A204.1 (cell line): ENCODE measurements around the gene SIGLEC1.

Experiments
- FAIRE-seq: peaks from 2 replicates; lab custom pipeline; 2012; peaks lifted over from hg19 to GRCh38; lab: Jason Lieb, UNC

Gene SIGLEC1

DNA sequence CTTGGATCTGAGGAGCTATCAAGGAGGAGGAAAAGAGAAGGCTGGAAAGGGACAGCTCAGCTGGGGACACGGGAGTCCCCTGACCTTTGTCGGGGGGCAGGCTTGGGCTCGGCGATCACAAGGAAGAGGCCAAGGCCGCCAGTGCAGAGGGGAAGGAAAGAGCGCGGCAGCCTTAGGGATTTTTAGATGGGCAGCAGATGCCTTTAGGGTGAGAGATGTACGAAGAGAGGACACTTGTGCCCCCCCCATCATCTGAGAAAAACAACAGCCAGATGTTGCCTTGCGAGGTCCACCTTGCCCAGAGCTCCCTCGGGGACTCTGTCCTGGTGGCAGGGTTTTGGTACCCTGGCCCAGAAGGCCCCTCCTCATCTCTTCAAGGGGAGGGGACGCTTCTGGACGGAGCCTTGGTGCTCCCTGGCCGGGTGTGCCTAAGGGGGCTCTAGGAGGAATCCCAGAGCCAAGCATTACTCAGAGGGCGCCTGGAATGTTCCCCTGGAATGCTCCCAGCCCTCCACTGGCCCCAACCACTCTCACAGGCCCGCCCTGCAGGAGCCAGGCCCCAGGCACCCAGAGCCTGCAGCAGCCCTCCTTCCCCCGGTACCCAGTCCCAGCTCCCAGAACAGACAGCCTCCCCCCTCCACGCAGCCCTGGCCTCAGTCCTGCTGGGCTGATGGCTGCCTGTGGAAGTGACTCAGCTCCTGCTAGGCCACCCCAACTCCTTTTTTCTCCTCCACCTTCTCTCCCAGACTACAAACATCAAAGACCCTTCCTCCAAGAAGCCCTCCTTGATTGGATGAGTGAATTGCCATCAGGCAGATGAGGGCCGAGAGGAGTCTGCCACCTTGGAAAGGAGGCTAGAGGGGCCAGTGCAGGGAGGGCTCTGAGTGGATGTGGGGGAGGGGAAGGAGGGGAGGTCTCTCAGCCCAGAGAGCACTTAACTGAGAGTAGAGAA lies 32.4 kb downstream of the SIGLEC1 start:
- no peak for FAIRE-seq

DNA sequence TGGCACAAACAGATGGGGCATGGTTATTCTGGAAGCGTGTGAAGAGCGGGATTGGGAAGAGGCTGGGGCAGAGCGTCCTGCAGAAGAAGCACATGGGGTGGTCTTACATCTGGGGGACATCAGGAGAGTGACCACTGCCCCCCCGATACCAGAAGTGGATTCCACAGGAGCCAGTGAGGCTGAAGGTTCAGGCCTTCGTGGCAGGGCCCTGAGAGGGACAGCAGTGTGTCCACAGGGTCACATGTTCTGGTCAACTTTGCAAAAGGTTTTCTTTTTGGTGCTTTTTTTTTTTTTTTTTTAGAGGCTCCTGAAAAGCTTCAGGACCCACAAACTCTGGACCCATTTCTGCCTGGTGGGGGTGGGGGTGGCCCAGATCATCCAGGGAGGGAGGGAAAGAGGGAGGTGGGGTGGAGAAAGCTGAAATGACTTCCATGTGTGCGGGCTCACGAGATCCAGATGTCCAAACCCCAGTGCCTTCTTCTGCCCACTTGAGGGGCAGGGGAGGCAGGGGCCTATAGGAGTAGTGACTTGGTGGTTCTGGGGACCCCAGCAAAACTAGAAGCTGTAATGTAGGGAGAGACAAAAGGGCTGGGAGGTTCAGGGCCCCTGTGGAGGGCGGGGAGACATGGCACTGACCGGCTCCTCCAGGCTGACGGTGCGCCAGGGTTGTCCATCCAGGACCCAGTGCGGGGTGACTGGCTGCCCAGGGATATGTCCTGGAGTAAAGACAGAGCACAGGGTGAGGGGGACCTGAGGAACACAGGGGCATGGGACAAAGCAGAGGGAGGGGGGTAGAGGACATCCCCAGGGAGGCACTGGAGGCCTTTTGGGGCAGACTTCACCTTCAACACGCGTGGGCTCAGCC lies 33.3 kb downstream of the SIGLEC1 start:
- FAIRE-seq = no peak

GRCh38 chr20:3678198-3678597 lies 34.2 kb downstream of the SIGLEC1 start:
- FAIRE-seq = no peak

DNA sequence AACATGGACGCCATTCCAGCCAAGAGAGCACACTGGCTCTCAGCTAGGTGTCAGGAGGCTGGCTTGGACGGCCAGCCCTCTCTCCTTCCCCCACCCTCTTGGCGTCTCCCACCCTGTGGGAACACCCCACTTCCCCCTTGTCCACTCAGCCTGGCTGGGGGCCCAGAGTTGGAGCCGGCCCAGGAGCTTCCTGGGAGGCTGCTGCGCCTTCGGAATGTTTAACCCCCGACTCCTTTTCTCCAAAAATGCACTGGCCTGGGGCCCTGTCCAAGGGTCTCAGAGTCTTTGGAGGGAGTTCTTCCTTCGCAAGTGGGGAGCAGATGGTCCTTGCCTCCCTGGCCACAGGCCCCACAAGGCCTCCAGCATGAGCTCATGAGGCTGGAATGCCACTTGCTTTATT lies 34.7 kb downstream of the SIGLEC1 start:
- FAIRE-seq = no peak

DNA sequence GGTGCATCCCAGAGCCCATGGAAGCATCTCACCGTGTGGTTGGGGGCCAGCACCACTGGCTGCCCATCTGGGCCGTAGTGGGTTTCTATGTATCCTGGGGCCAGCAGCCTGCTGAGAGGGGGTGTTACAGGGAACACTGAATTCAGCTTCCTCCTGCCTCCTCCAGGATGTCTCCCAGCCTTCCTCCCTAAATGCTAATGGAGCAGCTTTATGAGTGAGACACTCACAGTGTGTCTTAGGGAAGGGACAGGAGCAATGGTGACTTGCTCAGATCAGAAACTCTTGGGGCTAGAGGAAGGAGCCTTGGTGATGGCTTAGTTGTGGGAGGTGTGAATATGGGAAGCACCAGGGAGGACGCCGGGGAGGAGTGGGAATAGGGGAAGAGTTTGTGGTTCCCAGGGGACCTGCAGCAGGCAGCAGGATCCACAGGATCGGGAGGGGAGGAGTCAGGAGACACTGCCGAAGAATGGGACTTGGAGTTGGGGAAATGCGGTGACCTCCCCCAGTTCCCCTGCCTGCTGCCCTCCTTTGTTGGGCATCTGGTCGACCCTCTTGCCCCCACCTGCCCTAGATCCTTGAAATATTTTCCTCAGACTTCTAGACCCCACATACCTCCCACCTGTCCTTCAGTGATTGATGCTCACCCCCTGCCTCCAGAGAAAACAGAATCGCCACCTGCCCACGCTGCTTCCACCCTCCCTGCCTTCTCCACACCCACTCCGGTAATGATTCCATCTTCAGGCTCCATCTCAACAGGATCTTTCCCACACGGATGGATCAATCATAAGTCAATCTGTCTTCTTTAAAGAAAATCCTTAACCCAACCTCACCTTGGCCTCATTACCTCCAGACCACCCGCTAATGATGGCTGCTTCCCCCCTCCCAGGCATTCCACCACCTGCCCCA lies 37.2 kb downstream of the SIGLEC1 start:
- no peak for FAIRE-seq

DNA sequence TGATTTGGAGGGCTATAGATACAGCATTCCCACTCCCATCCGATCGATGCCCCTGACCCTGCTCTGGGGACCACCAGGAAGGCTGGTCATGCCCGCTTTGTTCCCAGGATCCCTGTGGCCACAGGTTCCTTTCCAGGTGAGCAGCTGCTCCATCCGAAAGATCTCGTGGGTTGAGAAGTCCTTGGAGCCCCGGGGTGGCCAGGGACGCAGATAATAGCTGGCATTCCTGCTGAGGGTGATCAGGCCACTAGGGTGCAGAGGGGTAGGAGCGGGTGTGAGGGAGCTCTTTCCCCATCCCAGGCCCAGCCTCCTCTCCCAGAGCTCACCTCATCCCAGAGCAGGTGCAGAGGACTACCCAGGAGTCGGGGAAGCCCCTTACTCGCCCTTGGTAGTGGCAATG lies 38.0 kb downstream of the SIGLEC1 start:
- FAIRE-seq = no peak

DNA sequence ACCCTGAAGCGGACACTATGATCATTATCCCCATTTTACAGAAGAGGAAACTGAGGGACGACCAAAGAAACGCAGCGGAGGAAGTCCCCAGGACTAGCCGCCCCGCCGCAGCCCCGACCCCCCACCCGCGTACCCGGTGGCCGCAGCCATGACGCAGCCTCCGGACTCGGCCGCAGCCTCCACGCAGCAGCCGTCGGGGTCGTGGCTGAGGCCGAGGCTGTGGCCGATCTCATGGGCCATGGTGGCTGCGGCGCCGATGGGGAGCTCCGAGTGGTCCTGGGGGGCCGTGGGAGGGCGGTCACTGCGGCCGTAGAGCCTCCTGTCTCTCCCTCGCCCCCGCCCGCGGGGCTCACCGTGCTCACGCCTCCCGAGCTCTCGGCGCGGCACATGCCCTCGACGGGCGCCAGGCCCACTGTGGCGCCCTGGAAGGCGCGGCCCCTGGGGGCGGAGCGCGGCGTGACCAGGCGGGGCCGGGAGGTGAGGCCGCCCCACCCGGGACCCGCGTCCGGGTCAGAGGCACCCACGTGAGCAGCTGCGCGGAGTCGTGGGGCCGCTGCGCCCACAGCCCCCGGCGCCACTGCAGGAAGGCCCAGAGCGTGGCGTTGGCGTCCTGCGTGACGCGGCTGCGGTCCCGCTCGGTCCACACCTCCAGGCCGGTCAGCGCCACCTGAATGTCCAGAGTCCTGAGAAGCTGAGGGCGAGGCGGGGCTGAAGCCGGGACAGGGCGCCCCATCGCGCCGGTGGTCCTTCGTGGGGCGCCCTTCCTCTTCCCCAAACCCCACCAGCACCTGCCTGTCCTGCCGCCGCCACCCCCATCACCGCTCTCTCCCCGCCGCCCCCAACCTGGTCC lies 39.0 kb downstream of the SIGLEC1 start:
- no peak for FAIRE-seq

DNA sequence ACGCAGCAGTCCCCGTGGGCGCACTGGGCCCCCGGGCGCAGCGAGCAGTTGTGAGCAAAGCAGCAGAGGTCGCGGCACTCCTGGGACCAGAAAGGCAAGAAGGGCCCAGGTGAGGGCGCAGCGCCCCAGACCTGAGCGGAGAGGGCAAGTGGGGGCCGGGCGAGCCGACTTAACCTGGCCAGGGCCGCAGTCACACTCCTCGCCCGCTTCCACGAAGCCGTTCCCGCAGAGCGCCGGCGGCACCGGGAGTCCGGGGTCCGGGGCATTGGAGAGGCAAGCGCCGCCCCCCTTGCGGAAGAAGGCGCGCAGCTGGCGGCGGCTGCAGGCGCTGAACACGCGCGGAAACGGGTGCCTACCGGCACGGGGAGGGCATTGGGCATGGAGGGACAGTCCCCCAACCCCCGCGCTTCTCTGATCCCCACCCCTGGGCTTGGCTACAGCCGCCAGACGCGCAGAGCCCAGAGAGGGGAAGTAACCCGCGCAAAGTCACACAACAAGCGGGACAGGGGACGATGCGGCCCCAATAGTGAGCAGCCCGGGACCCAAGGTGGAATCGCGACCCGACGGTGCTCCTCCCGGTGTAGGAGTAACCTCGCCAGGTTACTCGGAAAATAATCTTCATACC lies 39.7 kb downstream of the SIGLEC1 start:
- FAIRE-seq = no peak

DNA sequence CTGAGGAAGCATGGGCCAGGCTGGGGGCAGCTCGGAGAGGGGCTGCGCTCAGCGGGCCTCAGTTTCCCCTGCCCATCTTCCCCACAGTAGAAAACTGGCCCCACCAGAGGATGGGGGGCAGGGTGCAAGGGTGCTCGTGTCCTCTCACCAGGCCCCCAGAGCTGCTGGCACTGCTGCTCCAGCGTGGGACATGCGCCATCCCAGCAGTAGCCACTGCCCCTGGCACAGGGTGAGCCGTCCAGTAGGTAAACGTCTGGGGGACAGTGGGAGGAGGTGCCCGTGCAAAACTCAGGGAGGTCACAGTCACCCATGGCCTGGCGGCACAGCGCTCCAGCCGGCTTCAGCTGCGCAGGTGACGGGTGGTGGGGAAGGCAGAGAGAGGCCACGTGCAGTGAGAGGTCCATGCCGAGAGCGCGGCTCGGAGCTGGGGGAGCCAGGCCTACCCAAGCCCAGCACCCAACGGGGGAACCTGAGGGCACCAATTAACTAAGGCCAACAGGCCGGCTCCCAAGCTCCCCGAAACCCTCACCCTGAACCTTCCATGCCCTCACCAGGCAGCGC lies 40.3 kb downstream of the SIGLEC1 start:
- FAIRE-seq = no peak

DNA sequence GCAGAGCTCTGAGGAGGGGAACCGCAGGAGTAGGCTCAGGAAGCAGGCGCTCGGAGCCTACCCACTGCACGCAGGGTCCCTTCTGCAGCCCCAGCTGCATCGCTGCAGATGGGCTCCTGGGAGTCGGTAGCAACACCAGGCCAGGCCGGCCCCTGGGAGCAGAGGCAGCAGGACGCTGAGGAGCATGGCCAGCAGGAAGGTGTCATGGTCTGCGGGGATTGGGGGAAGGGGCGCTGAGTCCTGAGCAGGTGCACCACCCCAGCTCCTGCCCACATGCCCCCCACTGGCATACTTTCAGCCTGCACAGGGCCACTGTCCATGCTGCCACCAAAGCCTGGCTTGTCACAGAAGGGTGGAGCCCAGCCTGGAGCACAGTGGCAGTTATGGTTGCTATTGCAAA lies 41.5 kb downstream of the SIGLEC1 start:
- FAIRE-seq = no peak

GRCh38 chr20:3670511-3670910 lies 41.9 kb downstream of the SIGLEC1 start:
- FAIRE-seq = no peak

- no peak for FAIRE-seq
Observed at GRCh38 chr20:3669710-3670367, 42.6 kb downstream of the SIGLEC1 start.

DNA sequence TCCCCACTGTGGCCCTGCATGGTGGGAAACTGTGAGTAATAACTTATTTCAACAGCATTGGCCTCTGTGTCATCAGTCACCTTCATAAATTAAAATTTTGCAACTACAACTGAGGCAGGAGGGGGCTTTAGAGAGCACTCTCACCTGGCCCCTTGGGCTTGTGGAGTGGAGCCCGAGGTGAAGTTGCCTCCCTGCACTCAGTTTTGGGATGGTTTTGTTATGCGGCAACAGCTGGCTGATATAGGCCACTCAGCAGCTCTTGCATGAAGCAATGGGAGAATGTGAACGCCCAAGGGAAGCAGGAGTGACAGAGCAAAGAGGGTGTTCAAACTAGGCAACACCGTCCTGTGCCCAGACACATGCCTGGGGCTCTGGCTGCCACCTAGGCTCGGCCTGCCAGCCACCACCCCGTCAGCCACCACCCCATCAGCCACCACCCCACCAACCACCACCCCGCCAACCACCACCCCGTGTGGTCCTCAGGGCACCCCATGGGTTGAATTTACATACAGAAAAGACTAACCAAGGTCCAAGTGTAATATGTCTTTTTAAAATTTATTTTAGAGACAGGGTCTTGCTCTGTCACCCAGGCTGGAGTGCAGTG lies 44.9 kb downstream of the SIGLEC1 start:
- FAIRE-seq = no peak

DNA sequence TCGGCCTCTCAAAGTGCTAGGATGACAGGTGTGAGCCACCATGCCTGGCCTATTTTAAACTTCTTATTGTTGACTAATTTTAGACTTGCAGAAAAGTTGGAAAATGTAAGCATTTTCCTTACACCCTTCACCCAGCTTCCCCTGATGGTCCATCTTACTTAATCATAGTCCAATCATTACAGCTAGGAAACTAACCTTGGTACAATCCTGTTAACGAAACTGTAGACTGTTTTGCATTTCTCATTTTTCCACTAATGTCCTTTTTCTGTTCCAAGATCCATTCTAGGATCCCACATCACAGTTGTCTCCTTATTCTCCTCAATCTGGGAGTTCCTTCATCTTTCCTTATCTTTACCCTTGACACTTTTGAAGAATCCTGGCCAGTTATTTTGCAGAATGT lies 48.5 kb downstream of the SIGLEC1 start:
- no peak for FAIRE-seq

- FAIRE-seq = no peak
Observed at GRCh38 chr20:3663031-3663701, 49.2 kb downstream of the SIGLEC1 start, which contains the start of gene GFRA4. TSS of gene GFRA4 (minus strand) at chr20:3663399. CDS start at chr20:3663399, 0 bp downstream.
